IPS DF 4.7 (cell line): ENCODE results near the gene PKP3.
"Not testable (repeated sequence)": the region's sequence is repeated elsewhere in the genome, so short reads cannot be mapped to it uniquely, and the experiment has no call there.

Experiments used
- DNase-seq: peaks from one replicate; pipeline ENCODE4 v3.0.0-alpha.2; 2013; ENCODE audit warnings: low spot score; ENCODE audit errors: extremely low read depth

PKP3 gene

DNA sequence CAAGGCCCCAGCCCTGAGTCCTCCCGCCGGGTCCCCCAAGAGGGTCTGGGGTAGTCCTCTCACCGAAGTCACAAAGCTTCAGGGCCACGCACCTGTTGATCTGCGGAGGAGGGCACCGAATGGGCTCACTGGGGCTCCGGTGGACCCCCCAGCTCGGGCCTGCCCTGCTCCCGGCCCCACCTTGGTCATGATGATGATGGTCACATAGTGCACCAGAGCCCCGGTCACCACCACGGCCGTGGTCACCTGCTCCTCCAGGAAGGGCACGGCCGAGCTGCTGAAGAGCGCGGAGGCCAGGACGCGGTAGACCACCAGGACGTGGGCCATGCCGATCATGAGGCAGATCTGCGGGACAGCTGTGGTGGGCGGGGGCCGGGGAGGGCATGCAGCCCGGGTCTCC, 34.3 kb downstream of the PKP3 start:
- no peak for DNase-seq

DNA sequence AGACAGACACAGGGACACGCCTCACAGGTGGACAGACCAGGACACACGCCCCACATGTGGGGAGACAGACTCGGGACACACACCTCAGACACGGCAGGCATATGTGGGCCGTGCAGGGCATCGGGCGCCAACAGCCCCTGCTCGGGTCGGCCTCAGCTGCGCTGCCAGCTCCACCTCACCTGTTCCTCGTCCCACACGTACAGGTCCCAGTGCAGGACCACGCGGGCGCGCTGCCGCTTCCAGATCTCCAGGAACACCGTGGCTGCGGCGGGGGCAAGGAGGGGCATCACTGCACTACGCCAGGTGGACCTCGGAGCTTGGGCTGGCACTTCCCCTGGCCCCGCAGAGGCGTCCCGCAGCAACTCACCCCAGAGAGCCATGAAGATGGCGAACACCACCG, 35.4 kb downstream of the PKP3 start:
- DNase-seq = no peak

DNA sequence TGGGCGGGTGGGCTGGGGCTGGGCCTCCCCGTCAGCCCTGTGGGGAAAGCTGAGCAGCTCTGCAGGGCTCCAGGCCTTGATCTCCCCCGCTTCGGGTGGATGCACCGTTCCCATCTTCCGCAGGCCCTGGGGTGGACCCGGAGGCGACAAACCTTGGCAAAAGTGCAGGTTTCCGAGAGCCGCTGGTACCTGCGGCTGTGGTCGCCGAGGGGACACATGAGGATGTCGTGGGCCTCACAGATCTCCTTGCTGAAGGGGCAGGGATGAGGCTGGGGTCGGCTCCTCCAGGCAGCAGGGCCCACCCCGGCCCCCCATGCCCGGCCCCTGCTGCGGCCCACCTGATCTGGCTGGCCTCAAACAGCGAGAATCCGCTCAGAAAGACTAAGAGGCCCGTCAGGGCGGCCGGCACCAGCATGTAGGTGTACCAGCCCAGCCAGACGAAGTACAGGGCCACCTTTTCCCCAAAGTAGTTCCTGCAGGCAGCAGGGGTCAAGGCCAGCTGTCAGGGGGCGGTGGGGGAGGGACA, 36.0 kb downstream of the PKP3 start:
- DNase-seq = no peak

DNA sequence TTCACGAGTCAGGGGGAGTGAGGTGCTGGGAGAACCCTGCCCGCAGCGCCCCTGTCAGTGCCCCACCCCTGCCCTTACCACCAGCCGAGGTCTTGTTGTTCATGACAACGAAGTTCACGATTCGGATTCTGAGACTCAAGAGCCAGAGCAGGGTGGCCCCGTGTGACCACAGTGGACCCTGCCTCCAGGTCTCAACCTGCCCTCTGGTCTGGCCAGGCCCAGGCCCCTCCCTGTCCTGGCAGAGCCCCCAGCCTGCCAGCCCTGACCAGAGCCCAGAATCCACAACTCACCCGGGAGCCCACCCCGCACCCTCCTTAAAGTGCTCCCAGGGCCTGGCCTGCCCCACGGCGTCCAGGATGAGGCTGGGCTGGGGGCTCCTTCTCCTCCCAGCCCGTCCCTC, 37.9 kb downstream of the PKP3 start:
- DNase-seq = no peak

DNA sequence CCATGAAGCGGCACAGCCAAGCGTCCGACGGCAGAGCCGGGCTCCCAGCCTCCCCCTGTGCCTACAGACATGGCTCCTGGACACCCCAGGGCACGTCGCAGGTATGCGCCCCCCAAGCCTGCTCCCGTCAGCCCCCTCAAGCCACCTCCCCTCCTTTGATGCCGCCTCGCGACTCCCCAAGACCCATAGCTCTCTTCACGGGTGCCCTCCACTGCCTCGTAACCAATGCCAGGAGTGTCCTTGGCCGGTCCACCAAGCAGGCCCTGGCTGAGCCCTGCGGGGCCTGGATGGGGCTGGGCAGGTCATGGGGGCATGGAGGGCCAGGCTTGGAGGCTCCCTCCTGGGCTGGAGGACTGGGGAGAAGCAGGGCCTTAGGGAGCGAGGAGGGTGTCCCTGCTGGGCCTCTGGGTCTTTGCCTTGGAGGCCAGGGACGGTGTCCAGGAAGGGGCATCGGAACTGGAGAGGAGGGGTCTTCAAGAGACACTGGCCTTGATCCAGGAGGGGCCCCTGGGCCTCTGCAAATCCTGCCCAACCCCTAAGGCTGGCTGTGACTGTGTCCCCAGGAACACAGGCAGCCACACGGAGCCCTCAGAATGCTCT, 38.6 kb downstream of the PKP3 start:
- no peak for DNase-seq

DNA sequence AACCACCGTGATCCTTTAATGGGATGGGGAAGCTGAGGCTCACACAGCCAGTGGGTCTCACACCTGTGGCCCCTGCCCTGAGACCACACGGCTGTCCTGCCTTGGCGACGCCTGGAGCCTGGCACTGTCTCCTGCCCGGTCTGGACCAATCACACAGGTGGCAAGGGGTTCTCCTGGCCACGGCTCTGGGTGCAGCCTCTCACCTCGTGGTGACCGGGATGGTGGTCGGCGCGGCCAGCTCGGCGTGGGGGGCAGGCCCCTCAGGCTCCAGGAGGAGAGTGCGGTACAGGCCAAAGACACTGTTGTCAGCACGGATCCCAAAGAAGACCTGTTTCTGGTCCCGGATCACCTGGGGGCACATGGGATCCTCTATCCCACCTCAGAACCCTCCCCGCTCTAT, 39.1 kb downstream of the PKP3 start:
- DNase-seq = no peak

DNA sequence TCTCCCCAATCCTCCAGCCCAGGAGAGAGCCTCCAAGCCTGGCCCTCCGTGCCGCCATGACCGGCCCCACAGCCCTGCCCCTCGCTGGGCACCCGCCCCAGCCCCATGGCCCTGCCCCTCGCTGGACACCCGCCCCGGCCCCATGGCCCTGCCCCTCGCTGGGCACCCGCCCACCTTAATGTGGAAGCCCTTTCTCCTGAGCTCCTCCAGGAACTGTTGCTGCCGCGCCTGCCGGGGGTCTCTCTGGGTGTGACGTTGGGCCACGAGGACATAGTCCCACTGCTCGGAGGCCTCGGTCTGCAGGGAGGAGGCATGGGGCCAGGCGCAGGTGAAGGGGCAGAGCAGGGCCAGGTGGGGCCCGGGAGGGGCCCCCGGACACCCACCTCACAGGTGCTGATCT, 39.6 kb downstream of the PKP3 start:
- DNase-seq = no peak

DNA sequence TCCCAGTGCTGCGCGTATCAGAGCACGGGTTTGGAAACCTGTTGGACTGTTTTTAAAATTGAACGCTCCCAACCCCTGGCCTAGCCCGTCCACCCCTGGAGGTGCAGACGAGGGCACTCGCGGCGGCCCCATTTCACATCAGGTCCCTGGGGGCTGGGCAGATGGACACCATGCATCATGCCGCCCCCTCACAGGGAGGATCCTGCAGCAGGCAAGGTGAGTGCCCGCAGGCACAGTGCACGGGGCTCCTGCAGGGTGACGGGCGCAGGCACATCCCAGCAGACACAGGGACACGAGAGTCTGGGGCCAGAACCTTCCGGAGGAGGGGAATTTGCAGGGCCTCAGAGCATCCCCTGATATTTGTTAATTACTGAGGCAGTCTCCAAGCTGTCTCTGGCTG, 40.5 kb downstream of the PKP3 start:
- DNase-seq = no peak

DNA sequence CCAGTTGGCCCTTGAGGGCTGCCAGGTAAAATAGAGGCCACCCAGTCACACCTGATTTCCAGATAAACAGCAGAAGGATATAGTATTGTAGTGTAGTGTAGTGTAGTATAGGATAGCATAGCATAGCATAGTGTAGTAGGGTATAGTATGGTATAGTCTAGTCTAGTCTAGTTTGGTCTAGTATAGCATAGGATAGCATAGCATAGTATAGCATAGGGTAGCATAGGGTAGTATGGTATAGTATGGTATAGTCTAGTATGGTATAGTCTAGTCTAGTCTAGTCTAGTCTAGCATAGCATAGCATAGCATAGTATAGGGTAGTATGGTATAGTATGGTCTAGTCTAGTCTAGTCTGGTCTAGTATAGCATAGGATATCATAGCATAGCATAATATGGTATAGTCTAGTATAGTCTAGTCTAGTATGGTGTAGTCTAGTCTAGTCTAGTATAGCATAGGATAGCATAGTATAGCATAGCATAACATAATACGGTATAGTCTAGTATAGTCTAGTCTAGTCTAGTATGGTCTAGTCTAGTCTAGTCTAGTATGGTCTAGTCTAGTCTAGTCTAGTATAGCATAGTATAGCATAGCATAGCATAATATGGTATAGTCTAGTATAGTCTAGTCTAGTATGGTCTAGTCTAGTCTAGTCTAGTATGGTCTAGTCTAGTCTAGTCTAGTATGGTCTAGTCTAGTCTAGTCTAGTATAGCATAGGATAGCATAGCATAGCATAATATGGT, 41.2 kb downstream of the PKP3 start:
- DNase-seq = not testable (repeated sequence)

DNA sequence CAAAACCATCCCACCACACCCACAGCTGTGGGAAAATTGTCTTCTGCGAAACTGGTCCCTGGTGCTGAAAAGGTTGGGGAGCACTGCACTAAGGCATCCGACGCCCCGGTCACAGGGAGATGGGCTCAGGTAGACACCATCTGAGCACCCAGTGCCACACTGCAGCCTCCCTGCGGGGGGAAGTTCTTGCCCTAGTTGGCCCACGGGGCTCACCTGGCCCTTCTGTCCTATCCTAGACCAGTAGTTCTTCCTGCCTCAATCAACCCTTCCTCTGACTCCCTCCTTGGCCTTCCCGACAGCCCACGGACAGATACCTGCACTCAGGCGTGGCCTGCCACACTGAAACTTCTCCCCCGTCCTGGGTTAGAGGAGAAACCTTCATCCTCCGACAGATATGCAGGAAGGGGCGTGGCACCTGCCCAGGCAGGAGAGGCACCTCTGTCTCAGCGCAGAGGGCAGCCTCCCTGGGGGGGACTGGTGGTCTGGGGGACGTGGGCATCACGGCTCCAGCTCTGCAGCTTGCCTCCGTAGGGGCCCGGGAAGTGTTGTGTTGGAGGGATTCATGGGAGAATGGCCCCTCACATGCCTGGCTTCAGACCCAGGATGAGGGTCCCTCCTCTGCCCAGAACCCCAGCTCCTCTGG, 43.3 kb downstream of the PKP3 start:
- no peak for DNase-seq

DNA sequence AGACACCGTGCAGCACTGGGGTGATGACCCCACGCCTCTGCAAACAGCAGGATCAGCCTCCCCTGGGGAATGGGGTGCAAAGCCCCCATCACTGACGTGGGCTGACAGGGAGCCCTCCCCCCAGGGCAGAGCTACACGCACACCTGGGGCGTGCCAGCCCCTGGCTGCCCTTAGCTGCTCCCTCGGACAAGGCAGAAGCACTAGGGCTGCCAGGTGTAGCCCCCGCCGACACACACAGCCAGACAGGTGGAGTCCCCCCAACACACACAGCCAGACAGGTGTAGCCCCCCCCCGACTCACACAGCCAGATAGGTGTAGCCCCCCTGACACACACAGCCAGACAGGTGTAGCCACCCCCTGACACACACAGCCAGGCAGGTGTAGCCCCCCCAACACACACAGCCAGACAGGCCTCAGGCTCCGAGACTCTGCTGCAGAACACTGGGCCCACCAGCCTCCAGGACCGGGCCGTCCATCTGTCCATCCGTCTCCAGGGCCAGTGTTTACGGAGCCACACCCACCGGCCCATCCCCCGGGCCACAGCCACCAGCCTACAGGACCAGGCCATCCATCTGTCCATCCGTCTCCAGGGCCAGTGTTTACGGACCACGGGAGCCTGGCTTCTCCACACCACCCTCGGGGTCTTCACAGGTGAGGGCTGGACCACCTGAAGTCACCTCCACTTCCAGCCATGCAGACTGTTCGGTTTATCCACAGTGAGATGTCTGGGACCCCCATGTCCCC, 44.3 kb downstream of the PKP3 start:
- no peak for DNase-seq

DNA sequence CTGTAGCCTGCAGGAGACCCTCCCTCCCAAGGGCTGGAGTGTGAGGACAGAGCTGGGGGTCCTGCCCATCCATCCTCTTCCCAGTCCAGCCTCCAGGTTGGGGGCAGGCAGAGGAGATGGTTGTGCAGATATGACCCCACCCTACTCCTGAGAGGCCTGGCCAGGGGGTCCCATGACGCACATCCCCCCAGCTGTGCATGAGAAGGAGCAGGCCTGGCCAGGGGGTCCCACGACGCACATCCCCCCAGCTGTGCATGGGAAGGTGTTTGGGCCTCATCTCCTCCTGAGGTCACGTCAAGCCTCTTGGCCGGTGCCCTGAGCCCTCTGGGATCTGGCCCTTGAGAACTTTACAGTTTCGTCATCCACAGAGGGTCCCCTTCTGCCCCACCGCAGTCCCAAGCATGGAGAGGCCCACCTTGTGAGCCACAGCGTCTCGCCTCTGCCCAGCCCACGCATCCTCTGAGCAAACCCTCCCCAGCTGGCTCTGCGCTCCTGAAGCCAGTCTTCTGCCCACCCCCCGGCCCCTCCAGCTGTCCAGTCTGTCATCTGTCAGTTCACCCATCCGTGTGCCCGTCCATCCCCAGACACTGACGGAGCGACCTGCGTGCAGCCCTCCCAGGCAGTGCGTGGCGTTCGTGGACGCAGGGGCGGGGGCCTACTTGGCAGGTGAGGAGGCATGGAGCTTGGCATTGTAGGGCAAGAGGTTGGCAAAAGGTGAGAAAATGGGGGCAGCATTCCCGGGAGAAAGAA, 45.5 kb downstream of the PKP3 start:
- no peak for DNase-seq

DNA sequence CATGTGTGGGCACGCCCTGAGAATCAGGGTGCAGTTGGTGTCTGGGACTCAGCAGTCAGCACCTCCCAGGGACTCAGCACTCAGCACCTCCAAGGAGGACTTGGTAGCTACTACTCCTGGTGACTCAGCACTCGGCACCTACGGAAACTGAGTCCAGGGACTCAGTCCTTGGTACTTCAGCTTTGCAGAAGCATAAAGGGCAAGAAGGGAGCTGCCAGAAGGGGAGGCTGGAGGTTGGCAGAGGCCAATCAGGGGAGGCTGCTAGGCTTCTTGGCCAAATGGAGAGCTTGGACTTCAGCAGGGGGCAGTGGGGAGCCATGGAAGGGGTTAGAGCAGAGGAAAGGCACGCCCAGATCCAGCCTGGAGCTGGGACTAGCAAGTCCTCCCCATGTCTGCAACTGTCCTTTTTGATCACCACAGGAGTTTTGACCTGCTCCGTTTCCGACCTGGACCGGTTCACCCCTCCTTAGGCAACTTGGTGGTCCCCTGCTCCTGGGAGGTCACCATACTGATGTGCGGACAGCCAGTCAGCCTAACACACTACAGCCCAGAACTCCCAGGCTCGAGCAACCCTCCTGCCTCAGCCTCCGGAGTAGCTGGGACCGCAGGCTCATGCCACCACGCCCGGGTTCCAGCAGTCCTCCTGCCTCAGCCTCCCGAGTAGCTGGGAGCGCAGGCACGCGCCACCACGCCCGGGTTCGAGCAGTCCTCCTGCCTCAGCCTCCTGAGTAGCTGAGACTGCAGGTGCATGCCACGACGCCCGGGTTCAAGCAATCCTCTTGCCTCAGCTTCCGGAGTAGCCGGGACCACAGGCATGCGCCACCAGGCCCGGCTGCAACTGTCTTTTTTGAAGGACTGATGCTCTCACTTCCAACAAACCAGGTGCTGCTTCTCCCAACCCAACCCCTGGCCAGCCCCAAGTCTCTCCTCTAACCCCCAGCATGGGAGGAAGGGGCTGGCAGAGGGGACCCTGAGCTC, 46.3 kb downstream of the PKP3 start:
- no peak for DNase-seq

DNA sequence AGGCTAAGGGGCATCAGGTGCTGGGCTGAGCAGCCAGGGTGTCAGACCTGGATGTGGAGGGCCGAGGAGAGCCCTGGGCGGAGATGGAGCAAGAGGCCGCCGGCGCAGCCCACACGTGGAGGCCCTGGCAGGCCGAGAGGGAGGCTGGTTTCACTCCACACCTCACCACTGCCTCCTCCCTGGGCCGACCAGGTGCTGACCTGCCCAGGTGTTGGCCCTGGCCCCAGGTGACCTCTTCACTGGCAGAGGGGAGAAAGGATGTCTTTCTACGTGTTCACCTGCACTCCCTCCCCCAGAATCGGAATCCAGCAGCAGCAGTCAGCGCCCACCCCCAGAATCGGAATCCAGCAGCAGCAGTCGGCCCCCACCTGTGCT, 47.0 kb downstream of the PKP3 start:
- no peak for DNase-seq

DNA sequence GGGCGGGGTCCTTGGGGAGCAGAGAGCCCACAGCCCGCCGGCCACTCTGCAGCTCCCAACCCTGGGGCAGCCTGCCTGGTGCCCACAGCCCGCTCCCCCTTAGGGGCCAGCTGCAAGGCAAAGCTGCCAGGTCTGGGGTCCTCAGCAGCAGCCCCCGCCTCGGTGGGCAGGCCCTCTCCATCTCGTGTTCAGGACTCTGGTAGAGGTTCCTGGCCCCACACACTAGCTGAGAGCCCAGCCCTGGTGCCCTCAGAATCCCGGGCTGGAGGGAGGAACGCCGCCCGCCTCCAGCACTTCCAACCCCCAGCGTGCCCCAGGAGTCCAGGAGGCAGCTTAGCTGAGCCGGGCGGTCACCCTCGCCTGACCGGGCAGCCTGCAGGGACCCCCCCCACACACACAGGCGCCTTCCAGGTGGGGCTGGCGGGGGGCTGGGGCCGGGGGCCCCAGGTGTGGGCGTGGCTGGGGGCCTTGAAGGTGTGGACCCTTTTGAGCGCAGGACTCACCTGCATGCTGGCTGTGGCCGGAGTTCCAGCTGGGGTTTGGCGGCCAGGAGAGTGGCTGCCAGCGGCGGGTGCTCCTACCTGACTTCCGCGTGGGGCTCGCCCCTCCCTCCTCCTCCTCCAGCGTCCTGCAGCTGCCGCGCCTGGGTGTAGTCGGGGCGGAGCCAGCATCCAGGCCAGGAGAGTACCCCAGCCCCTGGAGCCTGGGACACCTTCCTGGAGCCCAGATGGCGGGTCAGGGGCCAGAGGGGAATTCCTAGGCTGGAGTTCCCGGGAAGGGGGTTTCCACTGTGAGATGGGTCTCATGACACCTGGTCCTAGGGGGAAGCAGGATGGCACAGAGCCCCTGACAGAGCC, 47.6 kb downstream of the PKP3 start, which contains the start of gene ANO9:
Gene ANO9, minus strand, starts transcription at position 594 of the 857 bp plus-strand sequence. Its CDS starts 85 bp downstream, at position 509.
- DNase-seq = no peak

DNA sequence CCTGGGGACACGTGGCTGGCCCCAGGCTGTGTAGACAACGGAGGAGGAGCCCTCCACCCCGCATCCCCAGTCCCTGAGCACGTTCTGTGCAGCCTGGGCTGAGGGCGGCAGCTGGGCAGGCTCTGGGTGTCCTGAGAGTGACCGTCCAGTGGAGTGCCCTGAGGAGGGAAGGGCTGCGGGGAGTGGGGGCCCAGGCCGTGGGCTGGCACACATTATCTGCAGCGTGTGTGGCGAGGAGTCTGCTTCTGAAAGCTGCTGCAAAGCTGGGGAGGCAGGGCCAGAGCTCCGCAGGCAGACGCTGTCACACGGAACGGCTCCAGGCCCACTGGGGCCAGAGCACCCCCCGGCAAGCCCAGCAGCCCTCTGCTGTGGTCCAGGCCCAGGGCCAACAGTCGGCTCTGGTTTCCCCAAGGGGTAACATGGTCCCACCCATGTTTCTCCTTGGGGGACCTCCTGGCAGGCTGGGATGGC, 48.6 kb downstream of the PKP3 start:
- DNase-seq = no peak

DNA sequence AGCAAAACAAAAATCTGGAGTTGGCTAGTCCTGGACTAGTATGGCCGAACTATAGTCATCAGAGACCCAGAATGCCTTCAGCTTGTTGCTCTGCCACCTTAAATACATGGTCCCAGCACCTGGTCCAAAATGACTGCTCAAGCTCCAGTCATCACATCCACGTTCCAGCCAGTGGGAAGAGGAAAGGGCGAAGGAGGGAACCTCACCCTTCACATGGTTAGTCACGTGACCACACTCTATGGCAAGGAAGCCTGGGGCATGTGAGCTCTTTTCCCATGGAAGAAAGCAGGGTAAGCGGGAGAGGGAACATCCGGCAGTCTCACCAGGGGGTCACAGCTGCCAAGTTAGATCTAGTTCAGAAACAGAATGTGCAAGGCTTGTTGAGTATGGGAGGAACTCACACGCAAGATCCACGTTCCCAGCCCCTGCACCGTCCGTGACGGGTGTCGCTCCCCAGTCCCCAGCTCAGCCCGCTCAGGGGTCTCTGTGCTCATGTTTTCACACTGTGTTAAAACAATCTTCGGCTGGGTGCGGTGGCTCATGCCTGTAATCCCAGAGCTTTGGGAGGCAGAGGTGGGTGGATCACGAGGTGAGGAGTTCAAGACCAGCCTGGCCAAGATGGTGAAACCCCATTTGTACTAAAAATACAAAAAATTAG, 49.7 kb downstream of the PKP3 start:
- DNase-seq = no peak

DNA sequence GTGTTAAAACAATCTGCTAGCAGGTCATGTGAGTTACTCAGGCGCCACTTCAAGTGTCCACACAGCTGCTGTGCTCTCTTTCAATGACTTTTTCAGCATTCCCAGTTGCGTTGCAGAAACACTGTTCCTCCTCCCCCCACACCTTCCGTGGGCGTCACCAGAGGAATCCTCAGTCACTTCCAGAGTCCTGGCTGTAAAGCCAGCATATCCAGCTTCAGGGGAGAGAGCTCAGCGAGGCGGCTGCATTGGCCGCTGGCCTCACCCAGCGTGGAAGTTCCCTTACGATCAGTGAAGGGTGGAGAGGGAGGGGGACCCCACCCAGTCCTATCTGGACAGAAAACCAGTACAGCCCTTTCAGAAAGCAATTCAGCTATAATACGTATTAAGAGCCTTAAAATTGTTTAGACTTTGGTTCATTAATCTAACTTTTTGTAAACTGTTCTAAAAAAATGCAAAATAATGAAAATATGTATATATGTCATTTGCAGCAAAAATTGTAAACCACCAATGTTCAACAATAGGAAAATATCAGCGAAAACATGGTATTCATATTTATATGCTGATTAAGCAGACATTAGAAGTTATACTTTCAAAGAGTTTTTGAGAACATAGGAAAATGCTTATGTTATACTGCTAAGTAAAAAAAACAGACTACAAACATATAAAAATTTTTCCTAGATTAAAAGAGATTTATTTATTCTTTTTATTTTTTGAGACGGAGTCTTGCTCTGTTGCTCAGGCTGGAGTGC, 50.6 kb downstream of the PKP3 start:
- no peak for DNase-seq
